VCaP (cell line): ENCODE measurements around the gene RXRA.

Experiments
- H3K27ac ChIP-seq: fragments of 450-650 bp; 2 replicates; pipeline ENCODE4 v1.5.1; 2017
- CTCF ChIP-seq: fragments of 450-650 bp; conservative IDR thresholded peaks from 2 replicates; pipeline ENCODE4 v1.5.1; 2017; ENCODE audit warnings: mild to moderate bottlenecking, moderate library complexity

Gene RXRA

GRCh38 chr9:134440636-134441226 lies 114.5 kb downstream of the RXRA start:
- no peak for TF ChIP-seq CTCF
- no peak overlapping the region for H3K27ac ChIP-seq

GRCh38 chr9:134441227-134442084 lies 115.2 kb downstream of the RXRA start:
- TF ChIP-seq CTCF = no peak
- H3K27ac ChIP-seq = no peak overlapping the region

- no peak overlapping the region for H3K27ac ChIP-seq
- no peak for TF ChIP-seq CTCF
Measured at GRCh38 chr9:134442085-134442474, 115.8 kb downstream of the RXRA start.

- no peak for TF ChIP-seq CTCF
Measured at GRCh38 chr9:134442486-134443173, 116.4 kb downstream of the RXRA start.

GRCh38 chr9:134443174-134444037 lies 117.2 kb downstream of the RXRA start:
- TF ChIP-seq CTCF = peak; percentile 99
- H3K27ac ChIP-seq = peak overlapping the region; percentile 19; the same call in 1 of the 2 replicates

More at GRCh38 chr9:134442486-134443173, 116.4 kb downstream of the RXRA start:
- H3K27ac ChIP-seq = peak overlapping the region; percentile 19; the same call in 1 of the 2 replicates

GRCh38 chr9:134444038-134444315 lies 117.7 kb downstream of the RXRA start:
- H3K27ac ChIP-seq = peak overlapping the region; percentile 19; the same call in 1 of the 2 replicates

More at GRCh38 chr9:134444038-134444315, 117.7 kb downstream of the RXRA start:
- no peak for TF ChIP-seq CTCF
